Posterior vena cava (tissue), 2 donors: ENCODE results near the gene UBR2. TPM values are rescaled to one million over a fixed set of nuclear protein-coding genes. Genes with fewer than 3 reads are reported as not detected.
"Not testable (repeated sequence)": the region's sequence is repeated elsewhere in the genome, so short reads cannot be mapped to it uniquely, and the experiment has no call there.

ENCODE experiments used
- DNase-seq: peaks from one replicate; pipeline ENCODE4 v3.0.0-alpha.2; 2020; ENCODE audit warnings: low spot score
- intact Hi-C, 2 donors: fragments of 100-400 bp; cut with DNase I; formaldehyde crosslinking; loops; one replicate each; pipeline versions ENCODE4 v1.14.1 to v1.14.2; 2022 to 2023
- total RNA-seq, 2 donors: library from RNA; stranded (reverse); fragmentation: NEBNext Ultra II Directional; extraction: Animal tissue kit (Norgen Biotek cat#: 25700); gene quantifications; one replicate each; pipeline ENCODE4 v1.2.1, GENCODE V29; 2021
- donor health status: DM: yes; HTN: yes; CAD: no.
- donor health status: DM: yes; HTN: yes; CAD: no.

The UBR2 gene
- total RNA-seq, 2 donors from 2014 or later, result 29.3 to 29.4 TPM

GRCh38 chr6:42664718-42665117 lies 100.9 kb downstream of the UBR2 start:
- intact Hi-C loops, result loop anchor here (5.0 to 10.0 kb wide), 2 partner anchors 60 to 63 kb away; partner anchors contain the start of gene PRPH2 (in 1 of the 2)
- no peak for DNase-seq

GRCh38 chr6:42674368-42674767 lies 110.5 kb downstream of the UBR2 start:
- DNase-seq, intact Hi-C loops: not testable (repeated sequence)

- no peak for DNase-seq
- intact Hi-C loops, result no loop called here
These were observed 111.0 kb downstream of the UBR2 start for GRCh38 chr6:42674780-42675179.

- DNase-seq, result no peak
- intact Hi-C loops, result no loop called here
These were observed 115.5 kb downstream of the UBR2 start for GRCh38 chr6:42679358-42679757.

- intact Hi-C loops, result no loop called here
These were observed 124.5 kb downstream of the UBR2 start for GRCh38 chr6:42688281-42688680.

GRCh38 chr6:42689371-42689770 lies 125.5 kb downstream of the UBR2 start:
- no peak for DNase-seq
- intact Hi-C loops, result no loop called here

More at GRCh38 chr6:42688281-42688680, 124.5 kb downstream of the UBR2 start:
- DNase-seq, result no peak

- no peak for DNase-seq
- intact Hi-C loops, result no loop called here
These were observed 126.4 kb downstream of the UBR2 start for GRCh38 chr6:42690151-42690702.

- DNase-seq, result no peak
- intact Hi-C loops, result no loop called here
These were observed 127.0 kb downstream of the UBR2 start for GRCh38 chr6:42690872-42691271.

GRCh38 chr6:42692137-42692911 lies 128.5 kb downstream of the UBR2 start:
- DNase-seq, result no peak
- intact Hi-C loops, result no loop called here

GRCh38 chr6:42693725-42694323 lies 130.0 kb downstream of the UBR2 start:
- no peak for DNase-seq
- intact Hi-C loops, result no loop called here

GRCh38 chr6:42694586-42694985 lies 130.8 kb downstream of the UBR2 start:
- intact Hi-C loops, result no loop called here
- no peak for DNase-seq

GRCh38 chr6:42696526-42697267 lies 132.9 kb downstream of the UBR2 start:
- DNase-seq, result no peak
- intact Hi-C loops, result no loop called here

- intact Hi-C loops, result no loop called here
- DNase-seq, result no peak
These were observed 133.4 kb downstream of the UBR2 start for GRCh38 chr6:42697268-42697655.

GRCh38 chr6:42698217-42698616 lies 134.4 kb downstream of the UBR2 start:
- DNase-seq, result no peak
- intact Hi-C loops, result no loop called here

GRCh38 chr6:42702200-42702599 lies 138.4 kb downstream of the UBR2 start:
- no peak for DNase-seq
- intact Hi-C loops, result no loop called here

GRCh38 chr6:42702786-42703185 lies 139.0 kb downstream of the UBR2 start:
- intact Hi-C loops, DNase-seq: not testable (repeated sequence)

- no peak for DNase-seq
- intact Hi-C loops, result no loop called here
These were observed 140.6 kb downstream of the UBR2 start for GRCh38 chr6:42704251-42704936.

- DNase-seq, result no peak
- intact Hi-C loops, result no loop called here
These were observed 141.1 kb downstream of the UBR2 start for GRCh38 chr6:42704937-42705374.

GRCh38 chr6:42707595-42707994 lies 143.8 kb downstream of the UBR2 start:
- intact Hi-C loops, result no loop called here
- no peak for DNase-seq
